GM21515 (cell line): ENCODE measurements around the gene SYNE2.

Source experiments
- ATAC-seq: cut with Tn5 transposase; IDR thresholded peaks from one replicate; pipeline ENCODE4 v1.9.1; 2021; ENCODE audit not compliant: unreplicated experiment

Gene SYNE2

GRCh38 chr14:63874223-63874622 is 21.4 kb downstream of the SYNE2 start:
- ATAC-seq = no peak

- ATAC-seq = no peak
Observed at GRCh38 chr14:63875311-63875710, 22.5 kb downstream of the SYNE2 start.

- no peak for ATAC-seq
Observed at GRCh38 chr14:63877550-63877939, 24.7 kb downstream of the SYNE2 start.

GRCh38 chr14:63878052-63878451 is 25.2 kb downstream of the SYNE2 start:
- ATAC-seq = no peak

GRCh38 chr14:63878792-63879191 is 26.0 kb downstream of the SYNE2 start:
- no peak for ATAC-seq

GRCh38 chr14:63881926-63882325 is 29.1 kb downstream of the SYNE2 start:
- ATAC-seq = no peak

GRCh38 chr14:63887899-63888298 is 35.1 kb downstream of the SYNE2 start:
- ATAC-seq = no peak

GRCh38 chr14:63890553-63890952 is 37.7 kb downstream of the SYNE2 start:
- no peak for ATAC-seq

GRCh38 chr14:63891148-63891975 is 38.6 kb downstream of the SYNE2 start:
- no peak for ATAC-seq

GRCh38 chr14:63892265-63892664 is 39.5 kb downstream of the SYNE2 start:
- ATAC-seq = no peak

GRCh38 chr14:63893701-63894458 is 41.1 kb downstream of the SYNE2 start:
- ATAC-seq = no peak

- ATAC-seq = no peak
Observed at GRCh38 chr14:63895510-63895909, 42.7 kb downstream of the SYNE2 start.

GRCh38 chr14:63896278-63896720 is 43.5 kb downstream of the SYNE2 start:
- ATAC-seq = no peak

GRCh38 chr14:63897721-63898163 is 44.9 kb downstream of the SYNE2 start:
- ATAC-seq = no peak

GRCh38 chr14:63899953-63900352 is 47.1 kb downstream of the SYNE2 start:
- no peak for ATAC-seq

GRCh38 chr14:63901434-63902085 is 48.8 kb downstream of the SYNE2 start:
- no peak for ATAC-seq

GRCh38 chr14:63902375-63902976 is 49.7 kb downstream of the SYNE2 start:
- no peak for ATAC-seq

- no peak for ATAC-seq
Observed at GRCh38 chr14:63904724-63905123, 51.9 kb downstream of the SYNE2 start.

- no peak for ATAC-seq
Observed at GRCh38 chr14:63905370-63905769, 52.6 kb downstream of the SYNE2 start.

- no peak for ATAC-seq
Observed at GRCh38 chr14:63908667-63909264, 56.0 kb downstream of the SYNE2 start.

GRCh38 chr14:63909984-63910383 is 57.2 kb downstream of the SYNE2 start:
- no peak for ATAC-seq
